HG03442 (cell line): ENCODE data around the gene TAF4B.
A peak's percentile ranks its signal among the peaks of the same experiment; 100 is the strongest.
"Not testable (repeated sequence)": the region's sequence is repeated elsewhere in the genome, so short reads cannot be mapped to it uniquely, and the experiment has no call there.

ENCODE experiments used
- ATAC-seq: cut with Tn5 transposase; IDR thresholded peaks from one replicate; pipeline ENCODE4 v1.9.1; 2021; ENCODE audit warnings: mild to moderate bottlenecking, moderate library complexity; ENCODE audit not compliant: unreplicated experiment

TAF4B gene

GRCh38 chr18:26237363-26237762, 11.1 kb downstream of the TAF4B start:
- not testable (repeated sequence) for ATAC-seq

- ATAC-seq = not testable (repeated sequence)
These were observed 12.5 kb downstream of the TAF4B start for GRCh38 chr18:26238718-26239117.

- not testable (repeated sequence) for ATAC-seq
These were observed 16.1 kb downstream of the TAF4B start for GRCh38 chr18:26242392-26242791.

GRCh38 chr18:26245434-26245833, 19.2 kb downstream of the TAF4B start:
- not testable (repeated sequence) for ATAC-seq

- no peak for ATAC-seq
These were observed 26.2 kb downstream of the TAF4B start for GRCh38 chr18:26252411-26252810.

- ATAC-seq = peak; percentile 49
These were observed 28.6 kb downstream of the TAF4B start for GRCh38 chr18:26254808-26255207.

- no peak for ATAC-seq
These were observed 29.7 kb downstream of the TAF4B start for GRCh38 chr18:26255695-26256622.

GRCh38 chr18:26258711-26259110, 32.5 kb downstream of the TAF4B start:
- ATAC-seq = no peak

- ATAC-seq = not testable (repeated sequence)
These were observed 33.2 kb downstream of the TAF4B start for GRCh38 chr18:26259416-26259815.

GRCh38 chr18:26262156-26262555, 35.9 kb downstream of the TAF4B start:
- no peak for ATAC-seq

GRCh38 chr18:26267357-26267930, 41.2 kb downstream of the TAF4B start:
- ATAC-seq = no peak

GRCh38 chr18:26268454-26268853, 42.2 kb downstream of the TAF4B start:
- ATAC-seq = no peak

- no peak for ATAC-seq
These were observed 45.8 kb downstream of the TAF4B start for GRCh38 chr18:26271917-26272549.

- no peak for ATAC-seq
These were observed 51.1 kb downstream of the TAF4B start for GRCh38 chr18:26277374-26277773.

- no peak for ATAC-seq
These were observed 53.2 kb downstream of the TAF4B start for GRCh38 chr18:26279428-26279827.

GRCh38 chr18:26286008-26286407, 59.8 kb downstream of the TAF4B start:
- no peak for ATAC-seq

GRCh38 chr18:26287644-26288043, 61.4 kb downstream of the TAF4B start:
- ATAC-seq = no peak

- ATAC-seq = peak; percentile 49
These were observed 64.1 kb downstream of the TAF4B start for GRCh38 chr18:26290385-26290784.

GRCh38 chr18:26293982-26294381, 67.7 kb downstream of the TAF4B start:
- ATAC-seq = no peak

- ATAC-seq = no peak
These were observed 71.9 kb downstream of the TAF4B start for GRCh38 chr18:26298107-26298506.

- no peak for ATAC-seq
These were observed 75.4 kb downstream of the TAF4B start for GRCh38 chr18:26301681-26302080.

- ATAC-seq = not testable (repeated sequence)
These were observed 77.0 kb downstream of the TAF4B start for GRCh38 chr18:26303222-26303621.
